Esophagus squamous epithelium (tissue), 5 donors: ENCODE measurements around the gene RPTOR. TPM values are rescaled to one million over a fixed set of nuclear protein-coding genes. Genes with fewer than 3 reads are reported as not detected.

Experiments
- DNase-seq: peaks from one replicate; lab custom pipeline; 2025; lab: John Stamatoyannopoulos, UW
- H3K27ac ChIP-seq, 4 donors: fragments of 200-600 bp; sonication (generic); one replicate each; pipeline ENCODE4 v1.5.1; 2016 to 2019; ENCODE audit warnings: mild to moderate bottlenecking in 1 of 4
- H3K27me3 ChIP-seq, 4 donors: fragments of 200-600 bp; sonication (generic); 1 replicate in 3 of 4; 2 replicates in 1 of 4; pipeline versions ENCODE4 v1.5.1 to v1.6.0; 2017 to 2021; ENCODE audit warnings: antibody characterized with exemption in 1 of 4
- H3K36me3 ChIP-seq, 3 donors: fragments of 200-600 bp; sonication (generic); one replicate each; pipeline ENCODE4 v1.5.1; 2016 to 2019
- H3K4me1 ChIP-seq, 3 donors: fragments of 200-600 bp; sonication (generic); one replicate each; pipeline ENCODE4 v1.5.1; 2017 to 2019
- H3K4me3 ChIP-seq, 4 donors: fragments of 200-600 bp; sonication (generic); 1 replicate in 3 of 4; 2 replicates in 1 of 4; pipeline ENCODE4 v1.5.1; 2016 to 2019; ENCODE audit warnings: mild to moderate bottlenecking in 2 of 4, moderate library complexity in 1 of 4
- H3K9me3 ChIP-seq, 3 donors: fragments of 200-600 bp; sonication (generic); one replicate each; pipeline ENCODE4 v1.5.1; 2016 to 2019
- POLR2A ChIP-seq, 4 donors: fragments of 450-650 bp; IDR thresholded peaks; one replicate each; pipeline ENCODE4 v1.6.1; 2017; ENCODE audit warnings: antibody characterized with exemption in 4 of 4, mild to moderate bottlenecking in 4 of 4, moderate library complexity in 3 of 4
- WGBS, 2 donors: methylation state at CpG; one replicate each; pipeline ENCODE4 v1.1.5; 2018; 5-methylcytosine and 5-hydroxymethylcytosine counted together
- intact Hi-C: fragments of 100-400 bp; cut with DNase I; formaldehyde crosslinking; loops from one replicate; pipeline ENCODE4 v1.15.0; 2022
- total RNA-seq, 4 donors: library from RNA; depleted of rRNA; stranded (reverse); fragments of >200 nt; gene quantifications; one replicate each; pipeline ENCODE4 v1.1.0, GENCODE V29; 2016
- TF ChIP-seq, protein P1 (sequence below), 6 experiments: fragments of 450-650 bp in 4 of 6; fragments of 200-600 bp in 2 of 6; sonication (generic) in 2 of 6; IDR thresholded peaks; one replicate each; pipeline ENCODE4 v1.5.1; 2016 to 2019; ENCODE audit warnings: antibody characterized with exemption in 6 of 6, mild to moderate bottlenecking in 4 of 6, moderate library complexity in 4 of 6
- donor health status: DM: yes; HTN: yes; CAD: no.

Gene RPTOR
- total RNA-seq, 4 donors from 2014 or later = 11.7 to 27.8 (median 22.8) TPM

- Histone ChIP-seq H3K27ac (no peak overlapping the region), H3K27me3 (no peaks in the 10 kb centered on the region), H3K36me3 (peaks cover 0 to 13% (median 0%) of the 10 kb centered on the region in 3 donors), H3K9me3 (no peaks in the 10 kb centered on the region), H3K4me3 (no peak overlapping the region), H3K4me1 (peaks cover 0 to 20% (median 7%) of the 10 kb centered on the region in 3 donors)
- intact Hi-C loops = no loop called here
- no peak for DNase-seq
- WGBS, 2 donors = 85 to 86% methylated on average over 21 to 24 of the region's 25 CpGs
- no peak for TF ChIP-seq POLR2A (IDR thresholded peaks at IDR 0.05)
- TF ChIP-seq, protein P1, sequence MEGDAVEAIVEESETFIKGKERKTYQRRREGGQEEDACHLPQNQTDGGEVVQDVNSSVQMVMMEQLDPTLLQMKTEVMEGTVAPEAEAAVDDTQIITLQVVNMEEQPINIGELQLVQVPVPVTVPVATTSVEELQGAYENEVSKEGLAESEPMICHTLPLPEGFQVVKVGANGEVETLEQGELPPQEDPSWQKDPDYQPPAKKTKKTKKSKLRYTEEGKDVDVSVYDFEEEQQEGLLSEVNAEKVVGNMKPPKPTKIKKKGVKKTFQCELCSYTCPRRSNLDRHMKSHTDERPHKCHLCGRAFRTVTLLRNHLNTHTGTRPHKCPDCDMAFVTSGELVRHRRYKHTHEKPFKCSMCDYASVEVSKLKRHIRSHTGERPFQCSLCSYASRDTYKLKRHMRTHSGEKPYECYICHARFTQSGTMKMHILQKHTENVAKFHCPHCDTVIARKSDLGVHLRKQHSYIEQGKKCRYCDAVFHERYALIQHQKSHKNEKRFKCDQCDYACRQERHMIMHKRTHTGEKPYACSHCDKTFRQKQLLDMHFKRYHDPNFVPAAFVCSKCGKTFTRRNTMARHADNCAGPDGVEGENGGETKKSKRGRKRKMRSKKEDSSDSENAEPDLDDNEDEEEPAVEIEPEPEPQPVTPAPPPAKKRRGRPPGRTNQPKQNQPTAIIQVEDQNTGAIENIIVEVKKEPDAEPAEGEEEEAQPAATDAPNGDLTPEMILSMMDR (IDR thresholded peaks at IDR 0.05) = no peak
Observed at GRCh38 chr17:80798595-80799537, 254.2 kb downstream of the RPTOR start.

- no peaks in the 10 kb centered on the region for H3K27me3 ChIP-seq
- H3K4me3 ChIP-seq = no peak overlapping the region
- TF ChIP-seq, protein P1 (IDR thresholded peaks at IDR 0.05) = no peak
- no peak for TF ChIP-seq POLR2A (IDR thresholded peaks at IDR 0.05)
- WGBS, 2 donors = 88% methylated on average over 24 to 33 of the region's 40 CpGs
- intact Hi-C loops = no loop called here
- no peak for DNase-seq
- no peak overlapping the region for H3K27ac ChIP-seq
- no peaks in the 10 kb centered on the region for H3K9me3 ChIP-seq
- H3K36me3 ChIP-seq = peaks cover 0 to 13% (median 0%) of the 10 kb centered on the region in 3 donors
- peaks cover 0 to 14% (median 4%) of the 10 kb centered on the region in 3 donors for H3K4me1 ChIP-seq
Observed at GRCh38 chr17:80799538-80800480, 255.2 kb downstream of the RPTOR start.

DNA sequence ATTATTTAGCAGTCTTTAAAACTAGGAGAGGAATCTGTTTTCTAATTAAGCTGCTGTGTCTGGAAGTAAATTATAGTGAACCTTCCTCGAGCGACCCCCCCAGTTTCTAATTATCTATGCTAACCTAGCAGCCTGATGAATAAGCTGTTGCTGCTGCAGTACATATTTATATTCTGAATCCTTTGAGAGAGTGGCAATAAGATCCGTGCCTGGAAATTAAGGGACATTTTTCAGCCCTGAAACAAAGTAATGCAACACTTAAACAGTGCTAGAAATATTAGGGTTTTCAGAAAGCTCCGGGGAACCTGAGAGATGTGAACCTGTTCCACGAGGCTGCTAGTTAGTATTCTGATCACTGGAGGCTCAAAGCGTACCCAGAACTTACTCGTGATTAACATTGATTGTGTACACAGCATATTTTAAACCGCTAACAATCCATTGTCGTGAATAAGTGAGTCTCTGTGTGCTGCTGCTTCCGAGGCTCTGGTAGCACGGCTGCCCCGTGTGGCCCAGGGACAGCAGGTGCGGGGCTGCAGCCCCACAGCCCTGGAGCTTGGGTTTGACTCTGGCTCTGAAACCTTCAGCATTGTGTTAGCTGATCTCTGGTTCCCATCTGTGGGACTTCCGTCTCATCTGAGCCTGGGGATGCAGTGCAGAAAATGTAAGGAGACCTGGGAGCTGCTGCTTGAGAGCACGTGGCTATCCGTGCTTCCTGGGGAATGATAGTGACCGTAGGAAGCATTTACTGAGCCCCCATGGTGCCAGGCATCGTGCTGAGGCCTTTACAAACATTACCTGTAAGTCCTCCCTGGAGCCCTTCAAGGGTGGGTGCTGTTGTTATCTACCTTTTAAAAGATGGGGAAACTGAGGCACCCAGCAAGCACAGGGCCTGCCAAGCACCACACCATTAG, 256.1 kb downstream of the RPTOR start:
- Histone ChIP-seq H3K36me3 (peaks cover 0 to 13% (median 0%) of the 10 kb centered on the region in 3 donors), H3K27ac (no peak overlapping the region), H3K9me3 (no peaks in the 10 kb centered on the region), H3K4me3 (no peak overlapping the region), H3K27me3 (no peaks in the 10 kb centered on the region), H3K4me1 (peaks cover 0 to 9% (median 4%) of the 10 kb centered on the region in 3 donors)
- 91 to 94% methylated on average over 9 to 13 of the region's 18 CpGs for WGBS, 2 donors
- DNase-seq = no peak
- TF ChIP-seq, protein P1 (IDR thresholded peaks at IDR 0.05) = no peak
- TF ChIP-seq POLR2A (IDR thresholded peaks at IDR 0.05) = no peak
- intact Hi-C loops = no loop called here

DNA sequence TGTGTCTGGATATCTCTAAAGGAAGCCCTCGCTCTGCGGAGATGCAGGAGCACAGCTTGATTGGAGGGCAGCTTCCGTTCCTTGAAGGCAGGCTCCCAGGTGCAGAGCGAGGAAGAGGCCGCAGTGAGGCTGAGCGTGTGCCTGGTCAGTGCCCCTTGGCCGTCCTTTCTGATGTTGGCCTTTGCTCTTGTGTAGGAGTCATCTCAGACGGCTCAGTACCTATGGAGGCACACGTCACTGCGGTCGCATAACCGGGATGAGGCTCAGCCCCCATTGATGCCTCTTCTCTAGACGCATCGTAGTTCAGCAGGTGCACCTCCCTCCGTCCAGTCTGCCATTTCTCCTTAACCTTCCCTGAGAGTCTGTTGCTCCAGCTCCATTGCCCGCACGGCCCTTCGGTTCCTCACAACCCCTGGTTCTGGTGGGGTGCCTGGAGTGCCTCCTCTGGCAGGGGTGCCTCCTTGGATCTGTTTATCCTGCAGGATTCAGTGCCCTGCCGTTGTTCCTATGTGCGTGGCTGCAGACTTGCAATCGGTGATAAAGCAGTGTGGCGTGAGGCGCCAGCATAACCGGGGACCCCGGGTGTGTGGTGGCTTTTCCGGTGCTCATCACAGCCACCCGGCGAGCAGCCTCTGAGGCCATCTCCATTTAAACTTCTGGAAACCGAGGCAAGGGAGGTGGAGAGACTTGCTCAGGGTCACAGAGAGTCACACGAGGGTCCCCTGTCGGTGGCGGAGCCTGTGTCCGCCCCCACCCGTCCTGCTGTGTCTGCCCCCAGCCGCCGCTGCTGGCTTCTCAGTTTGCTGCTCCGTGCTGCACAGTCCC, 258.2 kb downstream of the RPTOR start:
- Histone ChIP-seq H3K4me1 (no peaks in the 10 kb centered on the region), H3K9me3 (peaks cover 0 to 17% (median 8%) of the 10 kb centered on the region in 3 donors), H3K36me3 (peaks cover 0 to 13% (median 0%) of the 10 kb centered on the region in 3 donors), H3K27me3 (no peaks in the 10 kb centered on the region), H3K27ac (no peak overlapping the region), H3K4me3 (no peak overlapping the region)
- intact Hi-C loops = no loop called here
- TF ChIP-seq, protein P1 (IDR thresholded peaks at IDR 0.05) = no peak
- TF ChIP-seq POLR2A (IDR thresholded peaks at IDR 0.05) = no peak
- WGBS, 2 donors = 94 to 95% methylated on average over 27 to 33 of the region's 37 CpGs
- no peak for DNase-seq
